ENCODE data around the gene CAMK1D. TPM values are rescaled to one million over a fixed set of nuclear protein-coding genes. Genes with fewer than 3 reads are reported as not detected.

Gene CAMK1D
- total and polyA plus RNA-seq, 9 donors = 1.8 to 11.7 (median 5.5) TPM

GRCh38 chr10:12749760-12750478 is 400.6 kb downstream of the CAMK1D start:
- 91% methylated on average over 14 of the region's 14 CpGs for WGBS, 3 donors
- intact Hi-C loops (cut with DNase I) = loop anchor here in 1 of 4 donors (5.0 kb wide), 1 partner anchor 858 kb away; no protein-coding TSS in a partner anchor
- no peak overlapping the region for H3K27ac ChIP-seq

GRCh38 chr10:12750526-12751201 is 401.3 kb downstream of the CAMK1D start:
- intact Hi-C loops (cut with DNase I) = loop anchor here in 1 of 4 donors (5.0 kb wide), 1 partner anchor 858 kb away; no protein-coding TSS in a partner anchor
- H3K27ac ChIP-seq = no peak overlapping the region
- TF ChIP-seq POLR2A (IDR thresholded peaks at IDR 0.05) (no peak), EP300 (IDR thresholded peaks at IDR 0.05) (no peak), CTCF (IDR thresholded peaks at IDR 0.05) (no peak)
- no peaks in the 10 kb centered on the region for H3K9me3 ChIP-seq
- no peak overlapping the region for H3K4me3 ChIP-seq
- WGBS, 3 donors = 86 to 93% (median 90%) methylated on average over 11 of the region's 11 CpGs
- H3K27me3 ChIP-seq = no peaks in the 10 kb centered on the region
- no peaks in the 10 kb centered on the region for H3K4me1 ChIP-seq (ENCODE audit: insufficient read depth)
- no peaks in the 10 kb centered on the region for H3K36me3 ChIP-seq
- no peak for DNase-seq

More at GRCh38 chr10:12749760-12750478, 400.6 kb downstream of the CAMK1D start:
- Histone ChIP-seq H3K4me3 (no peak overlapping the region), H3K36me3 (no peaks in the 10 kb centered on the region), H3K27me3 (no peaks in the 10 kb centered on the region), H3K9me3 (no peaks in the 10 kb centered on the region), H3K4me1 (ENCODE audit: insufficient read depth) (no peaks in the 10 kb centered on the region)
- no peak for DNase-seq
- TF ChIP-seq EP300 (IDR thresholded peaks at IDR 0.05) = no peak
- TF ChIP-seq CTCF (IDR thresholded peaks at IDR 0.05) = no peak
- no peak for TF ChIP-seq POLR2A (IDR thresholded peaks at IDR 0.05)

- Histone ChIP-seq H3K9me3 (no peaks in the 10 kb centered on the region), H3K27me3 (no peaks in the 10 kb centered on the region), H3K4me3 (no peak overlapping the region), H3K36me3 (no peaks in the 10 kb centered on the region), H3K27ac (no peak overlapping the region), H3K4me1 (ENCODE audit: insufficient read depth) (no peaks in the 10 kb centered on the region)
- TF ChIP-seq EP300 (IDR thresholded peaks at IDR 0.05) (no peak), POLR2A (IDR thresholded peaks at IDR 0.05) (no peak), CTCF (IDR thresholded peaks at IDR 0.05) (no peak)
- DNase-seq = no peak
- intact Hi-C loops (cut with DNase I) = no loop called here
- 92 to 96% (median 95%) methylated on average over 5 of the region's 5 CpGs for WGBS, 3 donors
Measured at GRCh38 chr10:12755075-12755474, 405.7 kb downstream of the CAMK1D start.

GRCh38 chr10:12757351-12757750 is 408.0 kb downstream of the CAMK1D start:
- no peaks in the 10 kb centered on the region for H3K9me3 ChIP-seq
- DNase-seq = no peak
- no peaks in the 10 kb centered on the region for H3K36me3 ChIP-seq
- no peaks in the 10 kb centered on the region for H3K27me3 ChIP-seq
- no peaks in the 10 kb centered on the region for H3K4me1 ChIP-seq (ENCODE audit: insufficient read depth)
- intact Hi-C loops (cut with DNase I) = no loop called here
- H3K4me3 ChIP-seq = no peak overlapping the region
- H3K27ac ChIP-seq = no peak overlapping the region
- TF ChIP-seq CTCF (IDR thresholded peaks at IDR 0.05) (no peak), POLR2A (IDR thresholded peaks at IDR 0.05) (no peak), EP300 (IDR thresholded peaks at IDR 0.05) (no peak)
- WGBS, 3 donors = 92 to 97% (median 95%) methylated on average over 2 of the region's 2 CpGs
